CD4-positive, alpha-beta T cell treated with Interleukin-10 for 1 hour (primary cell): ENCODE data around the gene STAT4.
A peak's percentile ranks its signal among the peaks of the same experiment; 100 is the strongest.

Source experiments
- DNase-seq: peaks from one replicate; pipeline ENCODE4 v3.0.0-alpha.2; 2020

The STAT4 gene

DNA sequence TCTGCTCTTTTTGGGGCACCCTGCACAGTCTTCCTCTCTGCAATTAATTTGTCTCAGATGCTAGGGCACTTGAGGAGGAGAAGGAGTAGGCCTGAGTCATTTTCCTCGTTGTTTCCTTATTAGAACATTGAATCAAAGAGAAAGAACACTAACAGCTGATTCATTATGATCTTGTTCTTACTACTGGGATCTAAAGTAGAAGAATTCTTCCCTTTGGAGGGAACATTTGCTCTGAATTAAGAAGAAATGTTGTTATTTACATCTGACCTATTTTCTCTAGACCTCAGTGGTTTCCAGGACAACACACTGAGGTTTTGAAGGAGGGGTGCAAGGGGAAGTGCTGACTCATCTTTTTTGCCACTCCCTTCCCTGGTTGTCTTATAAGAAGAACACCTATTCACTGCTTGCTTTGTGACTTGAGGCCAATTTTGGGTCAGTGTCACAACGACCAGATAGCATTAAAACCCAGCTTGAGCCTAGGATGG, 112.5 kb downstream of the STAT4 start:
- DNase-seq: peak; percentile 75

DNA sequence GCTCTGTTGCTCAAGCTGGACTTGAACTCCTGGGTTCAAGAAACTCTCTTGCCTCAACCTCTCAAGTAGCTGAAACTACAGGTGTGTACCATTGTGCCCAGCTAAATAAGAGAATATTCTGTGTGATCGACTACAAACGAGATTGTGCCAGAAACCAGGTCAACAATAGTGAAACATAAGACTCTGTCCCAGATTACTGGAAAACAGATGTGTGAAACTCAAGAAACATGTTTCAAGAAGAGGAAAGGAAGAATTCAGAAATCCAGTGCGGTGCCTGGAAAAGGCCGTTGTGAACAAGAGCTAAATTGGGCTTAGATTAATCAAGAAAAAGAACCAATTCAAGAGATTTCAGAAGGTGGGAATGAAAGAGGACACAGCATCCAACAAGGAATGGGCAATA, 113.4 kb downstream of the STAT4 start:
- no peak for DNase-seq

GRCh38 chr2:191036363-191036762, 114.4 kb downstream of the STAT4 start:
- DNase-seq: no peak

GRCh38 chr2:191032588-191033429, 118.0 kb downstream of the STAT4 start:
- DNase-seq: no peak

- DNase-seq: no peak
These were observed 119.5 kb downstream of the STAT4 start for GRCh38 chr2:191031256-191031655.

DNA sequence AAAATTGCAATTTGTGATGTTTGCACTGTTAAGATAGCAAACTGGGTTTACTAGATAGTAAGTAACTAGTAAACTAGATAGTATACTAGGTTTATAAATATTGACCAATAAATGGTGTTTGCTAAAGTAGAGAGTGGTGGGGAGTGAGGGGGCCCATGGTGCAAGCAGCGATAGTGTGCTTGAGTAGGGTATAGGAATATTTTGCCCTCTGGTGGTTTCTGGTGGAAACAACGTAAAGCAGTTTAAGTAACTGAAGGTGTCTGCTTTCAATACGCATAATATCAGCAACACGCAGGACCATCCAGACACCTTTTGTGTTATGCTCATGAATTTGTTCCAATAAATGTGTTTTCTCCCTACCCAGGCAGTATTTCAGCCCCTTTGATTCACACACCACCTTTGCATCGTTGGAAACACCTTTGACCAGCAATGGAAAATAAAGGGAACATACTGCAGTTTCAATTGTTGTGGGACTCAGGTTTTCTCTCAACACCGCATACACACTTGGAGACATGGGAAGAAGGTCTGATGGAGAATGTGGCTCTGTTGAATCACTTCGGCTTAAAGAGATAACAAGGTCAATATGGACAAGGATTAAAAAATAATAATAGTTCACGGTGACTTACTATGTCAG, 120.2 kb downstream of the STAT4 start:
- peak; percentile 75 for DNase-seq

- DNase-seq: peak; percentile 47
These were observed 121.4 kb downstream of the STAT4 start for GRCh38 chr2:191029280-191029950.

GRCh38 chr2:191026377-191026776, 124.4 kb downstream of the STAT4 start:
- no peak for DNase-seq

DNA sequence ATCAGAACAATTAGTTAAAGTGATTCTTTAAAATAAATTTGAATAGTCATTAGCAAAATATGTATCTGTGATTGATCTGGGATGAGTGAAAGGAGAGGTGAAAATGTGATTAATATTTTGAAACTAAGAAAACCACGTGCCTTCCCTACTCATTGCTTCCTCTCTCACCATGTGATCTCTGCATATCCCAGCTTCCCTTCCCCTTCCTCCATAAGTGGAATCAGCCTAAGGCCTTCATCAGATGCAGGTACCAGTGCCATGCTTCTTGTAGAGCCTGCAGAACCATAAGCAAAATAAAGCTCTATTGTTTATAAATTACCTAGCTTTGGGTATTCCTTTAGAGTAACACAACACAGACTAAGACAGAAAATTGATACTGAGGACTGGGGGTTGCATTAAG, 125.7 kb downstream of the STAT4 start:
- DNase-seq: no peak

GRCh38 chr2:191023235-191023679, 127.5 kb downstream of the STAT4 start:
- peak; percentile 55 for DNase-seq

GRCh38 chr2:191020742-191021381, 129.9 kb downstream of the STAT4 start:
- DNase-seq: peak; percentile 39

DNA sequence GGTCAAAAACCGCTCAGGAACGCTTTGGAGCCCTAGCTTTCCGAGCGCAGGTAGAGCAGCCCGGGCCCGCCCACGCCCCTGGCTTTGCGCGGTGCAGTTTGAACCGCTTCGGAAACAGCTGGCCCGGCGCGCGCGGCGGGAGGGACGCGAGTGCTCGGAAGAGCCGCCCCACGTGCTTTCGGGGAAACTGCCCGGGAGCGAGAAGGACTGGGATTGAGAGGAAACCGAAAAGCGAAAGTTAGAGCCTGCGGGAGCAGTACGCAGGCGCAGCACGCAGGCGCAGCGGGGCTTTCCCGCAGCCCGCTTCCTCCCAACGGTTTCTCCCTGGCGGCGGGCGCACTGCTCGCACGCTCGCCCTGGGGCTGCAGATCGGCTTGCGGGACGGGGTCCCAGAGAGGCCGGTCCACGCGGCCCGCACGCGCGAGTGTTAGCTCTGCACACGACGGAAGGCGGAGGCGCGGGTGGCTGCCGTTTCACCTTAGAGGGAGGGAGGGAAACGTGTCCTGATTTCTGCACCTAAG, 130.5 kb downstream of the STAT4 start:
- peak; percentile 97 for DNase-seq

DNA sequence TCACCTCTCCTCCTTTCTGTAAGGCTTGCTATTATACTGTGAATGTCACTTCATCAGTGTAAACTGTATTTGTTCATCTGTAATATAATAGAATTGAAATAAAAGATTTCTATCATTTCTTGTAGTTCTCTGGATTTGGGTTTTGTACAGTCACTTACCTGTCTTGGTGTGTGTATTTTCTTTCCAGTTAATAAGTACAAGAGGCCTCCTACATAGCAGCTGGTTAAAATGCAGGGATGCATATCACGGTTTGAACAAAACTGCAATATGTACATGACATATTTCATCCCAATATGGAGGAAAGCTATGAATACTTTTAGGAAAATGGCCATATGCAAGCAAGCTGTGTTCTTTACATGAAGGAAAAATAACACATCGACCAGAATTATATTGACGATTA, 131.4 kb downstream of the STAT4 start:
- DNase-seq: no peak

DNA sequence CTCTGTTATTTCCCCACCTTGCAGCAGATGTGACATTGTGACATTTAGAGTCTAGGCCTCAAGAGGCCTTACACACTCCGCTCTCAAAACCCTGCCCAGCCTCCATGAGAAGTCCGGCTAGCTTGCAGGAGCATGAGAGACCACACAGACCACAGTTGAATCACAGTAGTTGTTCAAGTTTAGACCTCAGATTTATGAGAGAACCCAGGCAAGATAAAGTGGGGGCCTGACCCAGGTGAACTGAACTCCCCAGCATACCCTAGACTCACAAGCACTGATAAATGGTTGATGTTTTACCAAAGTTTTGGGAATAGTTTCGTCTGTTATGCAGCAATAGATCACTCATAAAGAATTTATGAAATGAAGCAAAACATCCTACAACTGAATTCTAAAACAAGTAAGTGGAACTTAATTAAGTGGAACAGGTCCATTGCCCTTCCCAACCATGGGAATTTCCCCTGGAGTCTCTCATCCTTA, 132.1 kb downstream of the STAT4 start:
- DNase-seq: no peak

DNA sequence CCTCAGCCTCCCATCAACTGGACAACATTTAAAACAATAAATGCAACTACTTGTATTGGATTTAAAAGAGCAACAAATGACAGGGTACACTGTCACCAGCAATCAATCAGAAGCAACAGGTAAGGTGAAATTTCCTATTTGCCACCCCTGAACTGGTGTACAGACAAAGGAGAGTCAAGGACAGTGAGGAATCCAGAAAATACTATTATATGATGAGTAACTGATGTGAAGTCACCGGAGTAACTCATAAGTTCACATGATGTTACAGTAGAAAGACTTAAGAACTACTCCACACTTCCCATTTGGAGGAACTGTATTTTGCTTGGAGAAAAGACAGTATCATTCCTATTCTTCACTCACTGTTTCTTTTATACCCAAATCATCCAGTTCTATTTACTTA, 132.7 kb downstream of the STAT4 start:
- DNase-seq: no peak

DNA sequence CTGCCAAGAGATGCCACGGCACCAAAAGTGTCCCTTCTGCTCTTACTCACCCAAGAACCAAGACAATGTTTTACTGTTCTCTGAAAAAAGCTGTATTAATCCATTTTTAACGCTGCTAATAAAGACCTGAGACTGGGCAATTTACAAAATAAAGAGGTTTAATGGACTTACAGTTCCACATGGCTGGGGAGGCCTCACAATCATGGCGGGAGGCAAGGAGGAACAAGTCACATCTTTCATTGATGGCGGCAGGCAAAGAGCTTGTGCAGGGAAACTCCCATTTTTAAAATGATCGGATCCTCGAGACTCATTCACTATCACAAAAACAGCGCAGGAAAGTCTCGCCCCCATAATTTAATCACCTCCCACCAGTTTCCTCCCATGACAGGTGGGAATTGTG, 135.0 kb downstream of the STAT4 start:
- no peak for DNase-seq

GRCh38 chr2:191015239-191015638, 135.6 kb downstream of the STAT4 start:
- peak; percentile 59 for DNase-seq

GRCh38 chr2:191014653-191015020, 136.2 kb downstream of the STAT4 start:
- DNase-seq: no peak

DNA sequence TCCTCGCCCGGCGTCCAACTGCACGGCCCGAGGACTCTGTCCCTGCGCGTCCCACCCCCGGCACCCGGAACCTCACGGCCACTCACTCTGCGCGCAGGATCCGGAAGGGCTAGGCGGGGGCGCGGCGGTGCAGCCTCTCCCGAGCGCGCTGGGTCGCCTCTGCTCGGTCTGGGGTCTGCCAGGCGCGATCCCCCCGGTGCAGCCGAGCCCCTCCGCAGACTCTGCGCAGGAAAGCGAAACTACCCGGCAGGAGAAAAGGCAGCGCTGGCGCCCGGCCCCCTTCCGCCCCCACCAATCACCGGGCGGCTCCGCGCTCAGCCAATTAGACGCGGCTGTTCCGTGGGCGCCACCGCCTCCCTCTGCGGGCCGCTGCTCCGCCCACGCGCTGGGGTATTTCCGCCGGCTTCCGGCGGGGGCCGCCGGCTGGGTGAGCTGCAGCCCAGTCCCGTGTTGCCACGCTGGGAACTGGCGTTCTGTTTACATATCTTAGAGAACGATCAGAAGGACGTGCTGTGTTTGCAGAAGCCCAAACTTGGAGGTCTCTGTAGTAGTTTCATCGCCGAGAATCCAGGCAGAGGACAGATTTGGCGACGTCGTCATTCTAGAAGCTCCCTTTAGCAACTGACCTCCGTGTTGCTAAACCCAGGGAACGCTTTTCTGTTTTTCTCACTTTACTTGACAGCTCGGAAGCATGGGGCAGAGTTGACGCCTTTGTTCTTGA, 136.7 kb downstream of the STAT4 start, which contains the start of gene STAT1:
Gene STAT1 (minus strand): TSS at position 240 of the 721 bp plus-strand sequence. CDS start 4,168 bp downstream, outside the sequence.
- peak; percentile 97 for DNase-seq

DNA sequence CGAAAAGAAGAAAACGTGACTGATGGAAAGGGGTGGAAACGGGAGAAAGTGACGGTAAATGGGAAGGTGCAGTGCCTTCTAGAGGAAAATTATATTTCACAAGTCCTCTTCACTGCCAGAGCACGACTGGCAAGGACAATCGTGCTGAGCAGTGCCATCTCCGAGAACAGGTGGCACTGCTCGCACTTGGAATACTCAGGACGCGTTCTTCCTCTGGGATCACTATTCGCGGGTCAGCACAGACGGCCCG, 137.2 kb downstream of the STAT4 start:
- DNase-seq: no peak

- DNase-seq: no peak
These were observed 137.7 kb downstream of the STAT4 start for GRCh38 chr2:191012845-191013681.
